IPS-NIHi7 (cell line): ENCODE measurements around the gene GLI1.
A peak's percentile ranks its signal among the peaks of the same experiment; 100 is the strongest.

Experiments
- DNase-seq: peaks from one replicate; pipeline ENCODE4 v3.0.0; 2012; ENCODE audit warnings: mixed read lengths; ENCODE audit errors: extremely low spot score

Gene GLI1

DNA sequence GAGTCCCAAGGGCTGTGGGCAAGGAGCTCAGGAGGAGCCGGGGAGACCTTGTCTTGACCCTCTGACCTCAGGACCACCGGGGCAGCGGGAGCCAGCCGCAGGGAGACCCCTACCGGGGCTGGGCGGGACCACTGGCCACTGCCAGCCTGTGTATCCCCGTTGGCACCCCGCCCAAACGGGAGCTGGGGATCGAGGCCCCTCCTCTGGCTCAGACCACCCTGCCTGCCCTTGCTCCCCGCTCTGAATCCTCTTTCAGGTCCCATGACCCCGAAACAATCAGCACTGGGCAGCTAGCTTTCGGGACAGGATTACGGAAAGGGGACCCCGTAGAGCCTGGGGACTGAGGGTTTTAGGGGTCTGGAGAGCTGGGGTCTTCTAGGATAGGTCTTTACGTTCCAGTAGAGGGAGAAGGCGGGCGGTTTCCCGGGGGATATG is 1.3 kb downstream of the GLI1 start:
- DNase-seq, result no peak

DNA sequence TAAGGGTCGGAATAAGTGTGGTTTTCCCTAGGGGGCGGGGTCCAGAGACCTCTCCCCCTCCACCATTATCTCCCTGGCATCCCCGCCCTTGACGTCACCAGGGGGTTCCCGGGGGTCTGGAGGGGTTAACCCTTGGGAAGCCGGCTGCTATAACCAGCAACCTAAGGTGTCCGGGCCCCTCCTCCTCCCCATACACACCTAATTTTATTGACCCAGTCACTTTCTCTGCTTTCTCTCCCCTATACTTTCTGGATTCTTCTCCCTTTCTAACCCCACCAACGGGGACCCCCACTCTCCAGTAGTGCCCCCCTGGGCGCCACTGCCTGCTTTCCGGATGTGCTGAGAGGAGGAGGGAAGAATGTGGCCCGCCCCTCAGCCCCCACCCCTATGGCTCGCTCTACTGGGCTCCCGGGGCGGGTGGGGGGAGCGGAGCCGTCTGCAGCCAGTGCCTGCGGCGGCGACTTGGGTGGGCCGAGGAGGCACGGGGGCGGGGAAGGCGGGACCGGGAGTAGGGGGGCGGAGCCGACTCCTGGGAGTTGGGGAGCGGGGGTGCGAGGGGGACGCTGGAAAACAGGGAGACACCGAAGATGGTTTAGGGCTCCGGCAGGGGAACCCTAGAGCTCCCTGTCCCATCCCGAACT is 1.8 kb downstream of the GLI1 start:
- peak; percentile 85 for DNase-seq

DNA sequence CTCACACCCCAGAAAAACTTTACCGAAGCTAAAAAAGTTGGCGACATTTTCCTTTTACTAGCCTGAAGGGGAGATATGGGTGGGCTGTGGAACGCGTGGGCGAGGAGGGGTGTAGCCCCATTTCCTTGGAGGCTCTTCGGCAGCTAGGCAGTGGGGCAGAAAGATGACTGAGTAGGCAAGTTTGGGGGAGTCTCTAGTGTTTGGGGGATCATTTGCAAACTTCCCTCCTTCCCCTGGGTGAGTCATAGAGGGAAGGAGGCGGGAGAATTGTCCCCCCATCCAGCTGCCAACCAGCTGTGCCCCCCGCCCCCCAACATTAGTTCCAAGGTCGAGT is 2.3 kb downstream of the GLI1 start:
- DNase-seq, result no peak

DNA sequence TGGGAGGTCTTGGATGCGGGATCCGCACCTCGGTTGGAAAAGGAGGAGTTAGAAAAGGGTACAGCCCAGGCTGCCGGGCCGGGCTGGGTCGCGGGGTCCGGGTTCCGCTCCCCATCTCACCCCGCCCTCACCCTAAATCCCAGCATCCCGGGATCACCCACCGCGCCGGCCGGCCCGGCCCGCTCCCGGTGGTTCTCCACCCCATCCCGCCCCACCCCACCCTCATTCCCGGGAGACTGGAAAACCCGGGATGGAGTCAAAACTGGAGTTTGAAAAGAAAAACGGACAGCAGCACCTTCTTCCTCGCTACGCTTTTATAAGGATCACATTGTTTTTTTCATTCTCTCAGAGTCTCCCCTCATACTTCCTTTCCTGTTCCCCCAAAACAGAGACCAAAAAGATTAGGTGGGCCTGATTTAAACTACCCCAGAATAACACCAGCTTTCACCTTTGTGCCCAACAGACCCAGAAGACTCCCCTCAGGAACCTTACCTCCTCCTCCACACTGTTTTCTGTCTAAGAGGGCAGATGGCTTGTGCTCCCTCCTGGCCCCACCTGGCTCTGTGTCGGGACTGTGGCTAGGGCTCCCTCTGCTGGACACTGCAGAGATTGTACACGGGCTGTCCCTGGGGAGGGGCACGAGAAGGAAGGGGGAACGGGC is 2.8 kb downstream of the GLI1 start:
- DNase-seq, result peak; percentile 95

DNA sequence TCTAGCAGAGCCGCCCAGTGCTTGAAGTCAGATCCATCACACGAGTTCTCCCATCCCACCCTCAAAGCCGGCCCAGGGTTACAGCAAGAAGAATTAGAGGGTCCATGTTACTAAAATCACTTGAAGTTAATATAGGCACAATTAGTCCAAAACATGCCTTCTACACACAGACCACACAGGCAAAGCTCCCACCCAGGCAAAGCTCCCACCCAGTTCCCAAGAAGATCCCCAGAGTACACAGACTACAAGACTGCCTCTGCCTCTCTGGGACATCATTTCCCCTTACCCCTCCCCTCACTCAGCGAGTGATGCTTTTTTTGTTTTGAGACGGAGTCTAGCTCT is 3.3 kb downstream of the GLI1 start:
- no peak for DNase-seq

DNA sequence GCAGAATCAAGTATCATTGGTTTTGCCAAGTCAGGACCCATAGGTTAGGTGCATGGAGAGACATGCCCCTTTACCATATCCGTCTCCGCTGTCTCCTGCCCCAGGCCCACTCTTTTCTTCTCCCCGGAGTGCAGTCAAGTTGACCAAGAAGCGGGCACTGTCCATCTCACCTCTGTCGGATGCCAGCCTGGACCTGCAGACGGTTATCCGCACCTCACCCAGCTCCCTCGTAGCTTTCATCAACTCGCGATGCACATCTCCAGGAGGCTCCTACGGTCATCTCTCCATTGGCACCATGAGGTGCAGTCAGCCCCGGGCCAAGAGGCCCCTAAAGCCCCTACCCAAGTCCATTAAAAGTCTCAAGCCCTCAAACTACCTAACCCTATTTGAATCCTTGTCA is 5.0 kb downstream of the GLI1 start:
- no peak for DNase-seq

DNA sequence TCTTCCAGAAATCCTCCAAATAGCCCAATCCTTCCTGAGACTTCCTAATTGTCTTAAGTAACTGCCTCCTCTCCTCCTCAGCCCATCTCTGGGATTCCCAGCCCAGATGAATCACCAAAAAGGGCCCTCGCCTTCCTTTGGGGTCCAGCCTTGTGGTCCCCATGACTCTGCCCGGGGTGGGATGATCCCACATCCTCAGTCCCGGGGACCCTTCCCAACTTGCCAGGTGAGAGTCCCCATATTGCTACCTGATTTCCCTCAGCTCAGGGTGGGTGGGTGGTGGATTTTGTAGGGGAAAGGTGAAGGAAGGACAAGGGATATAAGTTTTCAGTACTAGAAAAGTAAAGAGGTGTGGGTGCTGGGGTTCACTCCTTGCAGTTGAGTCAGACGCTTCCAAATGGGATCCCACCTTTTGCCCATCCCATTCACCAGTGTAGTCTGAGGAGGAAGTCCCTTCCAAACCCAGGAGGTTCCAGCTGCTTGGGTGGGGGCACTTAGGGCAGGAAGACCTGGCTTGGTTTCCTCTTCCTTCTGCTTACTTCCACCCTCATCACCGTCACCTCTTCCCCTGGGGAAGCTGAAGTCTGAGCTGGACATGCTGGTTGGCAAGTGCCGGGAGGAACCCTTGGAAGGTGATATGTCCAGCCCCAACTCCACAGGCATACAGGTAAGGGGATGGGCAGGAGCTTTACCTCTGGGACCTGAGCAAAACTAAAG is 5.6 kb downstream of the GLI1 start:
- no peak for DNase-seq

DNA sequence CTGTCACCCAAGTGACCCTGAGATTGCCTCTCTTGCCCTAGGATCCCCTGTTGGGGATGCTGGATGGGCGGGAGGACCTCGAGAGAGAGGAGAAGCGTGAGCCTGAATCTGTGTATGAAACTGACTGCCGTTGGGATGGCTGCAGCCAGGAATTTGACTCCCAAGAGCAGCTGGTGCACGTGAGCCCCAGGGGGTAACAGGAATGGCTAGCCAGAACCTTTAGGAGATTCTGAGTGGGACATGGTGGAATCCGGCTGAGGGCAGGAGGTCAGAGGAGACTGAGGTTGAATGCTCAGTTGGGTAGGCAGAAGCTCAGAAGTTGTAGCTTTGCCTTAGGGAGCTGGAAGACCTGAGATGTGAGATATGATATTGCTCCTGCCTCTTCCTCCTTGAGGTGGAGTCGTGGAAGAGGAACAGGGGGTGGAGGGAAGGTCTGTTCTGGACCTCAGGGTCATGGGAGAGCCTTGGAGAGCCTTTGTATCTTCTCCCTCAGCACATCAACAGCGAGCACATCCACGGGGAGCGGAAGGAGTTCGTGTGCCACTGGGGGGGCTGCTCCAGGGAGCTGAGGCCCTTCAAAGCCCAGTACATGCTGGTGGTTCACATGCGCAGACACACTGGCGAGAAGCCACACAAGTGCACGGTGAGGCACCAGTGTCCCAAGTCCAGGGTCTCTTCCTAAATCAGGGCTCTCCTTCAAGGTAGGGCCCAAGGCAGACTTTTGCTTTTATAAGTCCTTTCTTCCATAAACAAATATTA is 6.3 kb downstream of the GLI1 start:
- DNase-seq, result no peak

DNA sequence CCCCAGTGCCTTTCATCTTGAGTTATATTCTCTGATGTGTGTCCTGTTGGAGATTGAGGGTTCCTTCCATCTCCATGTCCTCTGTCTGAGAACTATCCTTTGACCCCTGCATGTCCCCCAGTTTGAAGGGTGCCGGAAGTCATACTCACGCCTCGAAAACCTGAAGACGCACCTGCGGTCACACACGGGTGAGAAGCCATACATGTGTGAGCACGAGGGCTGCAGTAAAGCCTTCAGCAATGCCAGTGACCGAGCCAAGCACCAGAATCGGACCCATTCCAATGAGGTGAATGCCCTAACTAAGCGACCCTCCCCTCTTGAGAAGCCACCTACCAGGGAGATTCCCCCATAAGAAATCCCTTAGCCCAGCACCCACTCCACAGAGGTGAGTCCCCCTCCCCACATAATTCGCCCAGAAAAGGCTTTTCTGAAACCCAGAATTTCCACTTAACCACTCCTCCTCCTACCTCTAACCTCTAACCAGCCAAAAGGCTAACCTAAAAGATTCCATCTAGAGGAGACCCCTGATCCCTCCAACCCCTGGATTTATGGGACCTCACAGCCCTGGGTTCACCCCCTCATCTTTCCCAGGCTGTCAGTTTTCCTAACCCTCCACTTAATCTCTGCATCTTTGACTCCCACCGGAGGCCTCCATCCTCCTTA is 7.8 kb downstream of the GLI1 start:
- DNase-seq, result no peak

DNA sequence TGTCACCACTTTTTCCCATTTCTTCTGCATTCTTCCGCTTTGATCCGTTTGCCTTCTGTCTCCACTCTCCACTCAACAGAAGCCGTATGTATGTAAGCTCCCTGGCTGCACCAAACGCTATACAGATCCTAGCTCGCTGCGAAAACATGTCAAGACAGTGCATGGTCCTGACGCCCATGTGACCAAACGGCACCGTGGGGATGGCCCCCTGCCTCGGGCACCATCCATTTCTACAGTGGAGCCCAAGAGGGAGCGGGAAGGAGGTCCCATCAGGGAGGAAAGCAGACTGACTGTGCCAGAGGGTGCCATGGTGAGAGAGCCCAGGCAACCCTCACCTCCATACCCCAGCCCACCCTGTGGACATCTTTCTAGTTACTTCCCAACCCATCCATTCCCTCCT is 8.3 kb downstream of the GLI1 start:
- no peak for DNase-seq

DNA sequence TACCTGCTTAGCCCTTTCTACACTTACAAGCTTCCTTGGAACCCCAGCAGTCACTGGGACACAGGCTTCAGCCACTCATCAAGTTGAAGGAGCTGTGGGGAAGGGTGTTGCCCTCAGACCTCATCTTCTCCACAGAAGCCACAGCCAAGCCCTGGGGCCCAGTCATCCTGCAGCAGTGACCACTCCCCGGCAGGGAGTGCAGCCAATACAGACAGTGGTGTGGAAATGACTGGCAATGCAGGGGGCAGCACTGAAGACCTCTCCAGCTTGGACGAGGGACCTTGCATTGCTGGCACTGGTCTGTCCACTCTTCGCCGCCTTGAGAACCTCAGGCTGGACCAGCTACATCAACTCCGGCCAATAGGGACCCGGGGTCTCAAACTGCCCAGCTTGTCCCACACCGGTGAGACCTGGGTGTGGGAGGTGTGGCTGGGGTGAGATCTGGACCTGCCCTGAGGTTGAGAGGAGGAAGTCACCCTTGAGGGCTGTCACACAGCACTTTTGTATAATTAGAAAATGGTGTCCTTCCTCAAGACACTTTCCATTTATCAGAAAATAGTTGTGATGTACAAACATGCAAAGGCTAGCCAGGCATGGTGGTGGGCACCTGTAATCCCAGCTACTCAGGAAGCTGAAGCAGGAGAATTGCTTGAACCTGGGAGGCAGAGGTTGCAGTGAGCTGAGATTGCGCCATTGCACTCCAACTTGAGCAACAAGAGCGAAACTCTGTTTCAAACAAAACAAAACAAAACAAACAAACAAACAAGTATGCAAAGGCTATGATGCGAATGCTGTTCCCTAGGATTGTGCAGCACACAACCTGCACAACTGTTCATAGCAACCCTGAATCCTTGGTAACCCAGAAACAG is 9.9 kb downstream of the GLI1 start:
- no peak for DNase-seq

DNA sequence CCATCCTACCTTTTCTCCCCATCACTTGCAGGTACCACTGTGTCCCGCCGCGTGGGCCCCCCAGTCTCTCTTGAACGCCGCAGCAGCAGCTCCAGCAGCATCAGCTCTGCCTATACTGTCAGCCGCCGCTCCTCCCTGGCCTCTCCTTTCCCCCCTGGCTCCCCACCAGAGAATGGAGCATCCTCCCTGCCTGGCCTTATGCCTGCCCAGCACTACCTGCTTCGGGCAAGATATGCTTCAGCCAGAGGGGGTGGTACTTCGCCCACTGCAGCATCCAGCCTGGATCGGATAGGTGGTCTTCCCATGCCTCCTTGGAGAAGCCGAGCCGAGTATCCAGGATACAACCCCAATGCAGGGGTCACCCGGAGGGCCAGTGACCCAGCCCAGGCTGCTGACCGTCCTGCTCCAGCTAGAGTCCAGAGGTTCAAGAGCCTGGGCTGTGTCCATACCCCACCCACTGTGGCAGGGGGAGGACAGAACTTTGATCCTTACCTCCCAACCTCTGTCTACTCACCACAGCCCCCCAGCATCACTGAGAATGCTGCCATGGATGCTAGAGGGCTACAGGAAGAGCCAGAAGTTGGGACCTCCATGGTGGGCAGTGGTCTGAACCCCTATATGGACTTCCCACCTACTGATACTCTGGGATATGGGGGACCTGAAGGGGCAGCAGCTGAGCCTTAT is 10.8 kb downstream of the GLI1 start:
- DNase-seq, result no peak

DNA sequence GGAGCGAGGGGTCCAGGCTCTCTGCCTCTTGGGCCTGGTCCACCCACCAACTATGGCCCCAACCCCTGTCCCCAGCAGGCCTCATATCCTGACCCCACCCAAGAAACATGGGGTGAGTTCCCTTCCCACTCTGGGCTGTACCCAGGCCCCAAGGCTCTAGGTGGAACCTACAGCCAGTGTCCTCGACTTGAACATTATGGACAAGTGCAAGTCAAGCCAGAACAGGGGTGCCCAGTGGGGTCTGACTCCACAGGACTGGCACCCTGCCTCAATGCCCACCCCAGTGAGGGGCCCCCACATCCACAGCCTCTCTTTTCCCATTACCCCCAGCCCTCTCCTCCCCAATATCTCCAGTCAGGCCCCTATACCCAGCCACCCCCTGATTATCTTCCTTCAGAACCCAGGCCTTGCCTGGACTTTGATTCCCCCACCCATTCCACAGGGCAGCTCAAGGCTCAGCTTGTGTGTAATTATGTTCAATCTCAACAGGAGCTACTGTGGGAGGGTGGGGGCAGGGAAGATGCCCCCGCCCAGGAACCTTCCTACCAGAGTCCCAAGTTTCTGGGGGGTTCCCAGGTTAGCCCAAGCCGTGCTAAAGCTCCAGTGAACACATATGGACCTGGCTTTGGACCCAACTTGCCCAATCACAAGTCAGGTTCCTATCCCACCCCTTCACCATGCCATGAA is 11.5 kb downstream of the GLI1 start:
- no peak for DNase-seq

DNA sequence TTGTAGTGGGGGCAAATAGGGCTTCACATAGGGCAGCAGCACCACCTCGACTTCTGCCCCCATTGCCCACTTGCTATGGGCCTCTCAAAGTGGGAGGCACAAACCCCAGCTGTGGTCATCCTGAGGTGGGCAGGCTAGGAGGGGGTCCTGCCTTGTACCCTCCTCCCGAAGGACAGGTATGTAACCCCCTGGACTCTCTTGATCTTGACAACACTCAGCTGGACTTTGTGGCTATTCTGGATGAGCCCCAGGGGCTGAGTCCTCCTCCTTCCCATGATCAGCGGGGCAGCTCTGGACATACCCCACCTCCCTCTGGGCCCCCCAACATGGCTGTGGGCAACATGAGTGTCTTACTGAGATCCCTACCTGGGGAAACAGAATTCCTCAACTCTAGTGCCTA is 12.1 kb downstream of the GLI1 start:
- DNase-seq, result no peak

DNA sequence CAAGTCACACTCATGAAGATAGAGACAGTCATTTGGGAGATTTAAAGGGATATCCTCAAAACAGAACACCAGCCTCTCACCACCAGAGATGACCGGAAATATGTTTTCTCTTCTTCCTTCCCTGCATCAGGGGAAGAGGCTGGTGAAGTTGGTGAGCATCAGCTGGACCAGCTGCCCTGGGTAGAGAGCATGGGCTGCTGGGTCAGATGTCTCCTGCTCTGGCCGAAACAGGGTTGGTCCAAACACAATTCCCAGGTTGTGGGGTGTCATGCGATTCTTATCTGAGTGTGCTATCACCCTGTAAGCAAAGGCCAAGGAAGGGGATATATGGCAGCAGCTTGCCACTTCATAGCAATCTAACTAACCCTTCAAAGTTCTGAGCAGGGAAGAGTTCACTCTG is 12.8 kb downstream of the GLI1 start:
- DNase-seq, result no peak

DNA sequence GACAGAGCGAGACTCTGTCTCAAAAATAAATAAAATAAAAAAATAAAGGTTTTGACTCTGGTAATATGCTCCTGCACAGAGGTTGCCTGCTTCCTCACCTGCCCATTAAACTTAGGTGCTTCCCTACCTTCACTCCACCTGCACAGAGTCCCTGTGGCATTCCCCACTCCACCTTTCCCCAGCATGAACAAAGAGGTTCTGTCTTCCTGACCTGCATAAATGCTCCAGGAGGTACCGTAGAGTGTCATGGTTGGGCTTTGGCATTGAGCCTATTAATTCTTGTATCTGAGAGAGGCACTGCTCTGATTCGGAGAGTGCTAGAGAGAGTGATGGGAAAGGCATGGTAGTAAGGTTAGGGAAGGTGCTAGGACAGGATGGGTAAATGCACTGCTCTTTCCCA is 13.8 kb downstream of the GLI1 start:
- no peak for DNase-seq

DNA sequence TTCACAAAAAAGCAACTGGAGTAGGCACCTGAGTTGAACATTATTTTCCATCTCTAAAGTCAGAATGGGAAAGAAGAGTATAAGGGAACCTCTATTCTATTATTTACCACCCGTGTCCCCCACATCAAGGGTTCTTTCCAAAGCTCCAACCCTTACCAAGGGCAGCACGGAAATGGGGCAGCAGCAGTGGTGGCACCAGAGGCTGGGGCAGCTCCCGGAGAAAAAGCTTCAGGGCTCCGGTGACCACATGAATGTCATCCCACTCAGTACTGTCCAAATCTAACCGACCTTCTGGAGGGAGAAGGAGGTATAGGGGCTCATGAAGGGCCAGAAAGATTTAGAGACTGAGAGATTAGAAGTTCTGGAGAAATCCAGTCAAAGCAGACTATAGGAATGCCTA is 14.3 kb downstream of the GLI1 start:
- no peak for DNase-seq

DNA sequence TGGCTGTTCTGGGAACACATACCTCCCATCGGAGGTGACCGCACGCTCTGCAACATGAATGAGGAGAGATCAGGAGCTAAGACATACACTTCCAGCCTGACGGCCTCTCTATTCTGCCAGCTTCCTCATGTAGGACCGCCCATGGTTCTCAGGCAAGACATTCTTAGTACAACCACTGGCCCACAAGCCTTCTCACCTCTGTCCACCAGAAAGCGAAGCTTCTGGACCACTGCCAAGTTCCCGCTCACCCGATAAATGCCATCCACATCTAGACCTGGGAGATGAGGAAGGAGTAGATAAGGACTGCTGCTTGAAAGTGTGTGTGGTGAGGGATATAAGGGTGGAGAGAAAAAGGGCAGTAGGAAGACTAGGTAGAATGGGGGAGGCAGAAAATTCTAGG is 14.8 kb downstream of the GLI1 start:
- DNase-seq, result no peak

DNA sequence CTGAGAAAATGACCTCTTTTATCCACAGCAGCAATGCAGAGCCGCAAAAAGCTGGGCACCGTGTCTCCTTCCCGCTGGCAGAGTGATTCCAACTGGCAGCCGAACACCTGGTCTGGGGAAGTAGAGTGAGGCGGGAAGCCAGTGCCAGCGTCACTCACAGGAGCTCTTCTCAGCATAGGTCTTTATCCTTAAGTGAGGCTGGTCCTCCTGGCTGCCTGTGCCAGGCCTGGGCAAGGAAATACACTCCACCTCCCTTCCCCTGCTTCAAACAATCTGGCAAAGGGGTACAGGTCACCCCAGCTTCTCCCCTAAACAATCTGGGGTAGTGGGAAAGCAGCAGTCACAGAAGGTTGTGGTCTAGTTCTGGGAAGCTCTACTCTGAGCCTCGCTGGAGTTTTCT is 15.3 kb downstream of the GLI1 start:
- DNase-seq, result no peak
